Stimulated activated CD4-positive, alpha-beta T cell treated with anti-CD3 and anti-CD28 coated beads, TNF-alpha, amount 100 ng/mL, for 1 hour (primary cell): ENCODE measurements around the gene PLEKHA5.

Experiments used
- DNase-seq, 3 donors: peaks; one replicate each; pipeline ENCODE4 v3.0.0-alpha.2; 2020; ENCODE audit warnings: low read depth in 3 of 3, low spot score in 1 of 3

The PLEKHA5 gene

DNA sequence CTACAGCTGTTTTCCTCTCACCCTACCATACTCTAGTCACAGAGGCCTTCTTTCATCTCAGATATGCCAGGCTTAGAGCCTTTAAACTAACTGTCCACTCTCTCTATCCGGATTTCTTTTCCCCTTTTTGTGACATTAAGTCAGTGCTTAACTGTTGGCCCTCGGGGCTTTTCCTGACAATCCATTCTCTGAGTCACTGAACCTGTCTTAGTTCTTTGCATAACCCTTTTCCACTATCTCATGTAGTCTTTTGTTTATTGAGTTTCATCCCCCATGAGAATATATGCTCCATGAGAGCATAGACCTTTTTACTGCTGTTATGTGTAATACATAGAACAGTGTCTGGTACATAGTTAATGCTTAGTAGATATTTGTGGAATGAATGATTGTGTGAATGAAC, 68.7 kb downstream of the PLEKHA5 start:
- no peak for DNase-seq

DNA sequence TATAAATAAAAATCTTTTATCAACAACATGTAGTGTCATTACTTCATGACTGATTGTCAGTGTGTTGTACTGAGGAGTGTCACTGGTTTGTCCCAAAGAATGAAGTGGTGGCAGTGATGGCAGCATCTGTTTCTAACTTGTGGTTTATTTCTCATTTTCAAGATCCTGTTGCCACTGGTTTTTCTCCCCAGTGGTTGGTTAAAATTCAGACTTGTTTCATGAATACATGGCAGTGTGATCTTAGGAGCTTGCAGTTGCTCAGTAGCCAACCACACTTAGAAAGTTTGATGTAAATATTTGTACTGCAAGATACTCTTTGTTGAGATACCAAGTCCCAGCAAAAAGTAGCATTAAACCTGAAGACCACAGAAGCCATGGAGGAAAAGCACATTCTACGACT, 69.8 kb downstream of the PLEKHA5 start:
- no peak for DNase-seq

GRCh38 chr12:19200261-19200660, 70.7 kb downstream of the PLEKHA5 start:
- no peak for DNase-seq

DNA sequence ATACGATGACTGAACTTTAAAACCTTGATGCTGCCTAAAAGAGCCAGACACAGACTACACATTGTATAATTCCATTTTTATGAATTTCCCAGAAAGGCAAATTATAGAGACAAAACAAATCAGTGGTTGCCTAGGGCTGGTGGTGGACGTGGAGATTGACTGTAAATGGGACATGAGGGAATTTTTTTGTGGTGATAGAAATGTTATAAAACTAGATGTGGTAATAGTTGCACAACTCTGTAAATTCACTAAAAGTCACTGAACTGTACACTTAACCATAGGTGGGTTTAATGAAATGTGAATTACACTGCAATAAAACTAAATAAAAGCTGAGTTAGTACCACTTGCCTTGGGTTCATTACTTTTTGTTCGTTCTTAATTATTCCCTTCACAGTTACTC, 72.1 kb downstream of the PLEKHA5 start:
- no peak for DNase-seq

DNA sequence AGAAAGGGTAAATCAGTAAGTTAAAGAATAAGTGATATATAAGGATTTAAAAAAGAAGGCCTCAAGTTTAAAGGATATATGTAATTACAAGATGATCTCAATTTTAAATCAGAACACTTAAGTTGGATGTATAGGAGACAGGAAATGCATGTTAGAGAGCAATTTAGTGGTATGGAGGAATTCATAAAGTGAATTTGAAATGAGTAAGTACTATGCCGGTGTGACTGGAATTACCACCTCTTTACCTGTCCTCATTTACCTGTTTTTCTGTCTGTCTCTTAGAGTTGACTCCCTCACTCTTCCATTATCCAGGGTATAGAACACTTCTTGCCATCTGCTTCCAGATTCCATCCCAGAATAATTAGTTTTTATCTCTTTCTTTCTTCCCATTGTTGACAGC, 73.5 kb downstream of the PLEKHA5 start:
- no peak for DNase-seq

DNA sequence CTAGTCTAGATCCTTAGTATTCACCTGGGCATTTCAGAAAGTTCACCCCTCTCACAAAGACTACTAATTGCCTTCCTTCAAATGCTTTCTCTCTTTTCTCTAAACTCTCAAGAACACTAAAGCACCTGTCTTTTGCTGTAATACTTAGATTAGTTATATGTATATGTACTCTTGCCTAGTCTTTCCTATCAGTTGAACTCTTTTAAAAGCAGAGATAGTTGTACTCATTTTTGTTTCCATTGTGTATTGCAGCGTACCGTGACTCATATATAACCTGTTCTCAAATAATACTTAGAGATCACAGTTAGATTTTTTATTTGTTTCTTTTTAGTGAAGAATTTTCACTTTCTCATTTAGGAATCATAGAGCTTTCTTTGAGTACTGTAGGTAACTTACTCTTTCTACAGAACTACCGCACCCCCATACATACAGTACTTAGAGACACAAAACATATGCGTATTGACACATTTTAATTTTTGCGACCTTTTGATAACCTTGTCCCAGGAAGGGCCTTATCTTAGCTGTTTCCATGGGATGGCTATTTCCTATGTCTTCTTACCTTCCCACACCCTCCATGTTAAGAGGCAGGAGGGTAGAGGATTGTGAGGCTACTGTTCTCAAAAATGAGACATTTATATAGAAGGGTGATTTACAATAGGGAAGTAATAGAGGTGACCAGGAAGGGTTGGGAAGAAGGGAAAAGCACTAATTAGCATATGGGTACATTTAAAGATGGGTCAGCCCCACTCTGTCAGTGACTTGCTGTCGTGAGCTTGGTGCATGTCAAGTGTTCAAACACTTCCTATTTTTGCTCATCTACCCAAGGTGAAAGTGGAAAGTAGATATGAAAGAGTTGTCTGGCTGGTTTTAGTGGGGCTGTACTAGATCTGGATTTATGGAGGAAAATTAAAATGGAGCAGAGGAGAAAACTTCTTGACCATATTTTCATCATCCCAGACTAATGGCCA, 74.3 kb downstream of the PLEKHA5 start:
- DNase-seq, result no peak

GRCh38 chr12:19205120-19205519, 75.6 kb downstream of the PLEKHA5 start:
- no peak for DNase-seq

GRCh38 chr12:19206493-19207077, 77.1 kb downstream of the PLEKHA5 start:
- no peak for DNase-seq

DNA sequence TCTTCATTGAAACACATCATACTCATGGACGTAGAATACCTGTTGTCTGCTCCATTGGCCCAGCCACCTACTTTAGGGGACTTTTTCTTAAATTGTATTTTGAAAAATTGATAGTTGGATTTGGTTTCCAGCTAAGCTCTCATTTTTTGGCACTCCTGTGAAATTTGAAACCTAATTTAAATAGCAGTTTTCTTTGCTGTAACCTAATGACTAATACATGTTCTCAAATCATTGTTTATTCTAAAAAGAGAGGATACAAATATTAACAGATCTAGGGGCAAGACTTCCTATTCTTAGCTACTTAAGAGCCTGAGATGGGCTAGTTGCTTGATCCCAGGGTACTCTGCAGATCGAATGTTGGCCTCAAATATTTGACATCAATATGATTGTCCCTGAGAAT, 78.9 kb downstream of the PLEKHA5 start:
- no peak for DNase-seq

GRCh38 chr12:19209661-19210060, 80.1 kb downstream of the PLEKHA5 start:
- DNase-seq, result no peak

DNA sequence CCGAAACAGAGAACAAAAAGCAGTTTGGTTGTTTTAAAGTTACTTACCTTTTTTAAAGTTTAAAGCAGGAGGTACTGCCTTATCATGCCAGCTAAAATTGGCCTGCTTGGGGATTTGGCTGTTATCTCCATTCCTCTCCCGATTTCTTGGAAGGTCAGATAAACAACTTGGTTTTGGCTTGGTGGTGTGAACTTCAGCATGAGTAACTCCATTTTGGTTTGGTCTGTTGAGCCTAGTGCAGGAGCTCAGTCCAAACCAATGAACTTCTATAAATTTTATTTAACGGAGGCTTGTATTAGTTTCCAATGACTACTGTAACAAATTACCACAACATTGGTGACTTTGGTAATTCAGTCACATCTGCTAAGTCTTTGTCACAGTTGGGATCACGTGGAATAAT, 82.3 kb downstream of the PLEKHA5 start:
- DNase-seq, result no peak

- DNase-seq, result no peak
These were observed 82.7 kb downstream of the PLEKHA5 start for GRCh38 chr12:19212245-19212644.

GRCh38 chr12:19214020-19214419, 84.5 kb downstream of the PLEKHA5 start:
- no peak for DNase-seq

DNA sequence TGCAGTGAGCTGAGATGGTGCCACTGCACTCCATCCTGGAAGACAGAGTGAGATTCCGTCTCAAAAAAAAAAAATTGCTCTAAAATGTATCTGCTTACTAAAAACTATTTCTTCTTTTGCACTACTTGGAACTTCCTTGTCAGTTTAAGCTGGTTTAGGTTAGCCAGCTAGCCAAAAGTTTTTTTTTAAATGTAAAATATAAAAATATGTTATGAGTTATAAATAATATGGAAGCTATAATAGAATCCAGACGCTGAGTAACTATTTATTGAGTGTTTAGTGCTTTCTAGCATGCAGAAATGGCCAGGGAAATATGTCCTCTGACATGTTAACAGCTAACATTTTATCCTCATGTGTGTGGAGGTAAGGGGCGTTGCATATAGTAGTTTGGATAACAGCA, 85.6 kb downstream of the PLEKHA5 start:
- DNase-seq, result no peak

DNA sequence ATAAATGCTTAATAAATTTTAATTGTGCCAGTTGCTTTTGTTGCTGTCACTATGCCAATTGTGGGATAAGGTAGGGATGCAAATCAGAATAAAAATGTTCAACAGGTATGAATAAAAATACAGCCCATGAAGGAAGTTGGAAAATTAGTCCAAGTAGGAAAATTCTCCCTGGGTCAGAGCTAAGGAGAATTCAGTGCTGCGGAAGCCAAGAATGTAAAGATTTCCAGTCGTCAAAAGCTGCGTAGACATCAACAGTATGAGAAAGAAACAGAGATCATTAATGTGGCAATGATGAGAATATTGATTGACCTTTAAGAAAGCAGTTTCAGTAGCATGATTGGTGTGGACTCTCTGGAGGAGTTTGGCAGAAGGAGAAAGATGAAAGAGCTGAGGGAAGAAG, 87.9 kb downstream of the PLEKHA5 start:
- no peak for DNase-seq

- no peak for DNase-seq
These were observed 90.7 kb downstream of the PLEKHA5 start for GRCh38 chr12:19220205-19220604.

- no peak for DNase-seq
These were observed 91.4 kb downstream of the PLEKHA5 start for GRCh38 chr12:19220852-19221466.

- no peak for DNase-seq
These were observed 93.0 kb downstream of the PLEKHA5 start for GRCh38 chr12:19222558-19222957.

GRCh38 chr12:19223018-19223417, 93.5 kb downstream of the PLEKHA5 start:
- no peak for DNase-seq

GRCh38 chr12:19223695-19224094, 94.2 kb downstream of the PLEKHA5 start:
- DNase-seq, result no peak

DNA sequence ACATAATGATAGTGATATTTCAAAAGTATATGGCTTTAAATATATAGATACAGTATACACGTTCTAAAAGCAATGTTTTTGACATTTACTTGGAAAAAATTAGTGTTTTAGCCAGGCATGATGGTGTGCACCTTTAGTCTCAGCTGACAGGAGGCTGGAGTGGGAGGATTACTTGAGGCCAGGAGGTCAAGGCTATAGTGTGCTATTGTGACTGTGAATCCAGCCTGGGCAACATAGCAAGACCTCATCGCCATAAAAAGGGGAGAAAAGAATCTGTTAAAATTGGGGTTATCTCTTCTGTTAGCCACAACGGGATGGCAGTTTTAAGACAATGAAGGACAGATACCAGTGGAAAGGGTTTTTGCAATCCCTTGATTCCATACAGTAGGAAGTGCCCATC, 95.2 kb downstream of the PLEKHA5 start:
- DNase-seq, result no peak

GRCh38 chr12:19227190-19227879, 97.8 kb downstream of the PLEKHA5 start:
- no peak for DNase-seq
